ENCODE results near the gene UPB1.

Gene UPB1

GRCh38 chr22:24494528-24495364, at the start of gene UPB1:
Gene UPB1 (plus strand): TSS chr22:24495332. CDS start chr22:24495404, 72 bp downstream.
- no peak for DNase-seq
- ATAC-seq: no peak

DNA sequence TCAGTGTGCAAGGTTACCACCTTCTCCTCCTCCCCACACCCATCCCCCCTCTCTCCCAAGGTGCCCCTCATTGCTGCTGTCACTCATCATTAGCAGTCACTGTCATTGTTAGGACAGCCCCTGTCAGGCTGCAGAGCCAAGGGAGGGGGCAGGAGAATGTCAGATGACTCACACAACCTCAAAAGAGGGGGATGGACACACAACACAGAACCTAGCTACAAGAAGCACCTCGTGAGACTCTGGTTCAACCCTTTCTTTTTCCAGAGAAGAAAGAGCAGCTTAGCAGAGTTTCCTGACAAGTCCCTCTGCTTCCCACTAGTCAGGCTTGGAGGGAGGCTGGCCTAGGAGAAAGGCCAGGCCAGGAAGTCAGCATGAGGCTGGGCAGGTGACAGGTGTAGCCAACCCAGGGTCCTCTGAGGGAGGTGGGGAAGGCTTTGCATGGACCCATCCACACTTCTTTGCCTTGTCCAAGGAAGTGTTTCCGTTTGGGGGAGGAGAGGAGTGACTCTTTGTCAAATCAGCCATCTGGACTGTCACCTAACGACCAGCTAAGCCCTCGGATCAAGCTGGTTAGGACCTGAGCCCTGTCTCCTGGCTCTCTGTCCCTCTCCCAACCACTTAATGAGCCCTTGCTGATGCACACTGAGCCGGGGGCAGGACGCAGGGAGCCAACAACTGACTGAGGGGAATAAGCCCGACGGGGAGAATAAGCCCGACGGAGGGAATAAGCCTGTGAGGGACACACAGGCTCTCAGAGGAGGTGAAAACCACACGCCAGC, 49.5 kb upstream of the UPB1 start:
- DNase-seq (peak; percentile 66), ATAC-seq (peak; percentile 97)

DNA sequence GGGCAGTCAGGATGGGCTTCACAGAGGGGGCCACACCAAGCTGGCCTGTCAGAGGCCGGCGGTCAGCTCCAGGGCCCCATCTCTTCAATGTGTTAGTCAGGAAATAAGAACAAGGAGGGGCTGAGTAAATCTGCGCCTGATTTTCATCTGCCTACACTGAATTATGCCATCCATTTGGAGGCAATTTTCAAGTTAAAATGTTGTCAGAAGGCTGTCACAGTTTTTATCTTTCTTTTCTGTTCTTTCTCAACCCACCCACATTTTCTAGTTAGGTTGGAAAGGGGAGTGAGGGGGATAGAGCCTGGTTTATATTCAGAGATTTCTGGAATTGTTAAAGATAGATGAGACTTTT, 48.9 kb upstream of the UPB1 start:
- ATAC-seq (no peak), DNase-seq (no peak)

GRCh38 chr22:24450610-24451009, 44.5 kb upstream of the UPB1 start:
- no peak for DNase-seq
- no peak for ATAC-seq

GRCh38 chr22:24451162-24451561, 44.0 kb upstream of the UPB1 start:
- no peak for ATAC-seq

DNA sequence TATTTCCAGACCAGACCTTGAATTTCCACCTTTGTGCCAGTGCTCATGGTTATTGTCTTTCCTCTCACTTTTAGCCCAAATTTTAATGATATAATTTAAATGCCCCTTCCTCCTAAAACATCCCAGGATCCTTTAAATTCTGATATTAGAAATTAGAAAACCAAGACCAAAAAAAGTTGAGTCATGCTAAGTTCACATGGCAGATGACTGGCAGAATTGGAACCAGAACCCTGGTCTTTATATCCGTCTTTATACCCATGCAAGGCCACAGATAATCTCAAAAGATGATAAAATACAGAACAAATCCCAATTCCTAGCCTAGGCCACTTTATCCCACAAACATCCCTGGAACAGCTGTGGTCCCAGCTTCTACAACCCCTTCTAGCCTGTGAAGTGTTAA, 41.3 kb upstream of the UPB1 start:
- DNase-seq: no peak
- no peak for ATAC-seq

More at GRCh38 chr22:24451162-24451561, 44.0 kb upstream of the UPB1 start:
- DNase-seq: no peak

DNA sequence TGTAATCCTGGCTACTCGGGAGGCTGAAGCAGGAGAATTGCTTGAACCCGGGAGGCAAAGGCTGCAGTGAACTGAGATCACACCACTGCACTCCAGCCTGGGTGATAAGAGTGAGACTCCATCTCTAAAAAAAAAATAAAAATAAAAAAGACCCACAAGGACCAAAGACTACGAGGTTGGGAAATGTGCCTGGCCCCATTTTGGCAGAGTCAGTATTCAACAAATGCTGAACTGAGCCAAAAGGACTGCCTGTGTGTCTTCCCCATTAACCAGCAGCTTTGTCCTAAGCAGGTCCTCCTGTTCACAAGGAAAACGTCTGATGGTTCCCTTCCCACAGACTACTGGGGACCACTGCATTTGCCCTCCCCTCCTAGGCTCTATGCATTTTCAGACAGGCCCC, 40.1 kb upstream of the UPB1 start:
- DNase-seq: no peak
- no peak for ATAC-seq

DNA sequence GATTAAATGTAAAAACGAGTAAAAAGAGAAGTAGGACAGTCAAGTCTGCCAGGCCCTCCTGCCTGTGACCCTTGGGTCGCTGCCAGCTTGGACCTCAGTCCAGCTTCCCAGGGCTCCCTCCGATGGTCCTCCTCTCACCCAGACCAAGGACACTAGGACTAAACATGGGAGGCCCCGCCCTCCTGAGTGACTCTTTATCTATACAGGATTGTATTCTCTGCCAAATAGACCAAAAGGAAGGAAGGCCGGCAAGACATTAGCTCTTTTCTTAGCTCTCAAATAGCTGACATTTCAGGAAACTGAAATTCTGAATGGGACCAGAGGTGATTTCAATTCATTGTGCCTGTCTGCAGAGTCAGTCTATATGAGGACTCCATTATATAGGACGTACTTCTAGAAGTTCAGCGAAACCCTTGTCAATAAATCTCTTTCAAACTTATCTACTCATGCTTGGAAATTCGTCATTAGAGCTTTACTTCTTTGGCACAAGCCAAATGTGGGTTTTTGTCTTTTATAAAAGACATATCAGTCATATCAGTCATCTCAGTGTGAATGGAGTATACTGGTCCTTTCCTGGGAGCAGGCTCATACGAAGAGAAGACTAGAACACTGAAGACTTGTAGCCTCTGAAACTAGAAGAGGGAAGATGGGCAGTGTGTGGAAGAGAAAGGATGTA, 39.2 kb upstream of the UPB1 start:
- ATAC-seq (no peak), DNase-seq (no peak)

DNA sequence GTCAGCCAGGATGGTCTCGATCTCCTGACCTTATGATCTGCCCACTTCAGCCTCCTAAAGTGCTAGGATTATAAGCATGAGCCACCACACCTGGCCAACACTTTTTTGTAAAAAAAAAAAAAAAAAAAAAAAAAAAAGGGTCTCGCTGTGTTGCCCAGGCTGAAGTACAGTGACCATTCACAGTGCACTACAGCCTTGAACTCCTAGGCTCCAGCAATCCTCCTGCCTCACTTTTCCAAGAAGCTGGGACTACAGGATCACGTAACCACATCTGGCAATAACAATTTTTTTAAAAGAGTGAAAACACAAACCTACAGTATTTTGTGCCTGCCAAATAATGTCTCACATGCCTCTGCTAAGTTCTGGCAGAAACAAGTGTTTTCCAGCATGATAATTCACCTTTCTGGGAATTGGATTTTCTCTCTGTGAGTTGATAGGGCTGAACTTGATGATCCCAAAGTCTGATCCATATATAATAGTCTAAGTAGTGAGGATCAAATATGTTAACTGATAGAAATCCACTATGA, 37.2 kb upstream of the UPB1 start:
- DNase-seq (no peak), ATAC-seq (no peak)

GRCh38 chr22:24459911-24460310, 35.2 kb upstream of the UPB1 start:
- no peak for ATAC-seq
- DNase-seq: no peak

DNA sequence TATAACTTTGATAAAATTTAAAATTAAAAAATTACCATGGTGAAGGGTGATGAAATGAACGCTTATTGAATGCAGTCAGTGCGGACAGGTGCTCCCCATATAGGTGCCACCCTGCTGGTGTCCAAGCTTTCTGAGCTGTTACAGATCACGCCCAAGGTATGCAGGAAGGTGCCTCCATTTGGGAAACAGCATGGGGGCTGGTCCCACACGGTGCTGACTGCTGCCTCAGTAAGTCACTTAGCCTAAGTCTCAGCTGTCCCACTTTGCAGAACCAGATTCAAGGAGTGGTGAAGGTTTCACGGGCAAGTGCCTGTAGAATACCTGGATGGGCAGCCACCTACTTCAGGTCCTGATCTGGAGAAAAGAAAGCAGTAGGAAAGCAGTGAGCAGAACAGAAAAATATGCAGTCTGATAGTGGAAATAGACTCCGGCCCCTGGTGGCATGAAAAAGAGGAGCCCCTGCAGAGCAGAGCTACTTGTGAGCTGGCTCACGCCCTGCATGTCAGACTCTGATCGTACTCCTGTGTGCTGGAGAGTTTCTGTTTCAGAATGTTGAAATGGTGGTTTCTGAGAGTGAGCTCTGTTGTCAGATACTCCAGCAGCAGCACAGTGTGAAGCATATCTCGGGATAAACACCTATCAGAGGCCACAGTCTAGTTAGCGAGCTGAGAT, 34.6 kb upstream of the UPB1 start:
- DNase-seq (no peak), ATAC-seq (peak; percentile 56)

- ATAC-seq (no peak), DNase-seq (no peak)
Observed at GRCh38 chr22:24463071-24463760, 31.9 kb upstream of the UPB1 start.

- DNase-seq: no peak
Observed at GRCh38 chr22:24465566-24465965, 29.6 kb upstream of the UPB1 start.

GRCh38 chr22:24465975-24466374, 29.2 kb upstream of the UPB1 start:
- ATAC-seq (no peak), DNase-seq (no peak)

More at GRCh38 chr22:24465566-24465965, 29.6 kb upstream of the UPB1 start:
- peak; percentile 62 for ATAC-seq

DNA sequence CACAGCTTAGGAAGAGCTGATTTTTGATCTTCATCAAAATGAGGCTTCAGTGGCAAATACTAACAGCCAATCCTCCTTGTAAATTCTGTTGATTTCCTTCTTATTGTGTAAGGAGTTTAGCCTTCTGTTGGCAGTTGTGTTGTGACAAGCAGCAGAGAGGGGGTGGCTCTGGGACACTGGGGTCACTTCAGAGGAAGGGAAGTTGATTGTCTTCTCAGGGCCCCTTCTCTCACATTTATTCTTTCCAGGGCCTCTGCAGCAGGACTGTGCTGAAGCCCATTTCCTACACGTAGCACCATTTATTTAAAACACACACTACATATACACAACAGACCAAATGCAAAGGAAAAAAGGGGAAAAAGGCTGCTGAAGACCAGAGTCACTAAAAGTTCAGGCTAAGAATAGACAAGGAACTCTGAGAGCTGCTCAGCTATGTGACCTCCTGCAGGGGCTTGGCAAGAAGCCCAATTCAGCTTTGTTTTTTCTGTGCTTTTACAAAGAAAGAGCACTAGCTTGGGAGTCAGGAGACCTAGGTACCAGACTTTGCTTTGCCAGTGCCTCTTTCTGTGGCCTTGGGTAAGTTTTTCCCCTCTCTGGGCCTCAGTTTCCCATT, 28.3 kb upstream of the UPB1 start:
- no peak for DNase-seq
- no peak for ATAC-seq

DNA sequence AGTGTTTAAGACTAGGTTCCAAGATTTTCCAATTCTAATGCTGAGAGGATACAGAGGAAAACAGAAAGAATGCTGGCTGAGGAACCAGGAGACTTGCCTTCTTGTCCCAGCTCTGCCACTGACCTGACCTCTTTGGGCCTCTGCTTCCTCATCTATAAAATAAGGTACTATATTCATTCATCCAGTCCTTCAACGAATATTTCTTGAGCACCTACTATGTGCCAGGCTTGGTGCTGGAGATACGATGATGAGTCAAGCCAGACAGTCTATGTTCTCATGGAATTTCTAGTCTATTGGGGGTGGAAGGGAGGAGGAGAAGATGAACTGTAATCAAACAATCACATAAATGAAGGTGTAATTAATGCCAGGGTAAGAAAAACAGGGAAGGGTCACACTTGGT, 27.8 kb upstream of the UPB1 start:
- DNase-seq (no peak), ATAC-seq (no peak)

DNA sequence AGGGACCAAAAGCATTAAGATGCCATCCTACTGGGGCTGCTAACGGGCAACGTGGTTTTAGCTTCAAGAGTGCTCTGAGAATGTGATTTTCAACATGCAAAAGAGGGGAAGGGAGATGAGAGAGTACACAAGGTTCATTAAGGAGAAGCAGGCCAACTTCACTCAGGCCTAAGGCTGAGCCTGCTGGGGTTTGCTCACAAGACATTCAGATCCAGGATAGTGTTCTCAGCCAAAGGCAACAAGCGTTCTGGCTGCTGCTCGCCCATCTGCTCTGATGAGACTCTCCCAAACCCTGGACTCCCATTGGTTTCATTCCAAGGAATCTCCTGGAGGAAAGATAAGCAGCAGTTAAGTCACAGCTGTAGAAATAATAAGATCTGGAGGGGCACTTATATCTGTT, 23.6 kb upstream of the UPB1 start:
- no peak for DNase-seq
- no peak for ATAC-seq

DNA sequence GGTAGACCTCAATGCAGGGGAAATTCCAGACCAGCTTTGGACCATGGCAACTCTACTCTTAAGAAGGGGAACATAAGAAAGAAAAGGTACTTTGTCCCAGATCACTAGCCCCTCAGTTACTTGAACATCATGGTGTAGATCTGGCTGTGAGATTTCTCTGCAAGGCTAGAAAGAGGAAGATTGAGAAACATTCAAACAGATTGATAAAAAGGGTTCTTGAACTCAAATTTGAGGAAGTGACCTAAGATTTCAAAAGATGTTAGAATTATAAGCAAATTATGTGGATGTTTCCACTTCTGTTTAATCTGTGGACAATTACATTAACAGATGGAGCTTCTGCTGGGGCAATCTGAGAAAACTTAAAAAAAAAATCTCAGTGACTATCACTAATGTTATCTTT, 21.8 kb upstream of the UPB1 start:
- no peak for ATAC-seq
- DNase-seq: no peak

DNA sequence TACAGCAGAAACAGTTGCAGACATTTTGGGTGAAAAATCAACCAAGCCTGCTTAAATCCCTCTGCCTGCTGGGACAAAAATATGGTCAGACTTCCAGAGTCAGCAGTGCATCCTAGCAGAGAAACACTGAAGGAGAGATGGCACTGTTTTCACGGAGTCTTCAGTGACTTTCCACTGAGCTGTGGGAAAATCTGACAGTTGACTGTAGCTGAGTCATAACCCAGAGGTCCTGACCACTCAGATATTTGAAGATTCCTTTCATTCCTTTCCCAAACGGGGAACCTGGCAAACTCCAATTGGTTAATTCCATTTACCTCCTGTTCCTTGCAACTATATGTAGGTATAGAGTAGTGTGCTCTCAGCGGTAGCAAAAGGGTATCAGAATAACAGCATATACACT, 20.9 kb upstream of the UPB1 start:
- no peak for ATAC-seq
- DNase-seq: no peak

GRCh38 chr22:24474649-24475255, 20.4 kb upstream of the UPB1 start:
- DNase-seq (no peak), ATAC-seq (no peak)

DNA sequence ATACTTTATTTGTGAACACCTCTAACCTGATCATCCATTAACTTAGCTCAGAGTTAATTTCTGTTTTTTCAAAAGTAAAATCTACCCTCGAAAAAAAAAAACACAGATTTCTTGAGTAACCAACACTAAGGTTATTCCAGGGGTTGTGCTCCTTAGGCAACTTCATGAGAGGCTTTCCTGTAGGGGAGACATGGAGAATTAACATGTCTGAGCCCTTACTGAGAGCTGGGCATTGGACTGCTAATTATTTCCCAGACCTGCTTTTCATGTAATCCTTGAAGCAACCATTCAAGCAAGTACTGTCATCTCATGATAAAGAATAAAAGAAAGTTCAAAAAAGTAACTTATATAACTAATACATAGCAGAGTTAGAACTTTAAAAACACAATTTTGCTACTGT, 13.5 kb upstream of the UPB1 start:
- no peak for ATAC-seq
- DNase-seq: no peak

All from stimulated activated naive CD8-positive, alpha-beta T cell treated with anti-CD3 and anti-CD28 coated beads, Interleukin-15, Interleukin-2, amounts not matched to agents 100 U/mL and 50 U/mL, for 24 hours (primary cell).